Urinary bladder (tissue), 2 donors: Measurements from ENCODE around the gene ZNF143. TPM values are rescaled to one million over a fixed set of nuclear protein-coding genes. Genes with fewer than 3 reads are reported as not detected.

Experiments used
- polyA plus RNA-seq: library from polyadenylated mRNA; stranded (reverse); fragments of 200-250 nt; gene quantifications from one replicate; pipeline ENCODE4 v1.2.3, GENCODE V29; 2013
- small RNA-seq: library from RNA; depleted of rRNA; stranded (forward); fragments of <200 nt; gene quantifications from one replicate; pipeline ENCODE3, GENCODE V24; 2014
- total RNA-seq: library from RNA; depleted of rRNA; stranded (reverse); fragments of >200 nt; gene quantifications from one replicate; pipeline ENCODE4 v1.2.3, GENCODE V29; 2014
- donor health status: healthy.

The ZNF143 gene
- total and polyA plus RNA-seq, 2 donors, result 23.4 to 28.8 TPM

Small RNAs within 50 kb of the gene (small RNA-seq; reads per million reads assigned to genes)
- not detected for gene RF01210
- gene SNORA23, result 71.7 reads per million, percentile 97 among the genes with 10 or more reads in this experiment

Other genes with a start within 250 kb of the ZNF143 start
- gene DENND5A, start 195.7 kb upstream of the ZNF143 start, total RNA-seq, result 178 TPM
- 74.7 TPM for gene DENND5A, start 195.7 kb upstream of the ZNF143 start, polyA plus RNA-seq
- gene TMEM41B, start 146.4 kb upstream of the ZNF143 start, total RNA-seq, result 51.0 TPM
- gene TMEM41B, start 146.4 kb upstream of the ZNF143 start, polyA plus RNA-seq, result 9.1 TPM
- gene IPO7, start 76.4 kb upstream of the ZNF143 start, total RNA-seq, result 202 TPM
- gene IPO7, start 76.4 kb upstream of the ZNF143 start, polyA plus RNA-seq, result 71.0 TPM
- 95.5 TPM for gene WEE1, start 112.7 kb downstream of the ZNF143 start, total RNA-seq
- gene WEE1, start 112.7 kb downstream of the ZNF143 start, polyA plus RNA-seq, result 25.1 TPM
- gene SWAP70, start 203.1 kb downstream of the ZNF143 start, total RNA-seq, result 35.3 TPM
- 21.3 TPM for gene SWAP70, start 203.1 kb downstream of the ZNF143 start, polyA plus RNA-seq